Activated CD4-positive, alpha-beta T cell treated with anti-CD3 and anti-CD28 coated beads, Interleukin-2, amount 50 U/mL, for 16 hours (primary cell): ENCODE data around the gene CTSD.

ENCODE experiments used
- DNase-seq: peaks from one replicate; pipeline ENCODE4 v3.0.0-alpha.2; 2020

Gene CTSD

GRCh38 chr11:1768141-1768469, 4.4 kb upstream of the CTSD start:
- DNase-seq = no peak

GRCh38 chr11:1767399-1768140, 3.8 kb upstream of the CTSD start:
- no peak for DNase-seq

- no peak for DNase-seq
Measured at GRCh38 chr11:1766719-1767398, 3.1 kb upstream of the CTSD start.

GRCh38 chr11:1765871-1766718, 2.4 kb upstream of the CTSD start:
- DNase-seq = no peak

- DNase-seq = no peak
Measured at GRCh38 chr11:1763336-1763795, 361 bp downstream of the CTSD start.

GRCh38 chr11:1762537-1763302, 1.0 kb downstream of the CTSD start:
- no peak for DNase-seq

- no peak for DNase-seq
Measured at GRCh38 chr11:1761857-1762536, 1.7 kb downstream of the CTSD start.

GRCh38 chr11:1761110-1761856, 2.4 kb downstream of the CTSD start:
- DNase-seq = no peak

GRCh38 chr11:1760351-1761109, 3.2 kb downstream of the CTSD start:
- no peak for DNase-seq

- no peak for DNase-seq
Measured at GRCh38 chr11:1759851-1760220, 3.9 kb downstream of the CTSD start.

GRCh38 chr11:1759151-1759850, 4.4 kb downstream of the CTSD start:
- DNase-seq = no peak

- no peak for DNase-seq
Measured at GRCh38 chr11:1758611-1759150, 5.0 kb downstream of the CTSD start.

GRCh38 chr11:1757861-1758610, 5.7 kb downstream of the CTSD start:
- peak; percentile 73 for DNase-seq

- DNase-seq = no peak
Measured at GRCh38 chr11:1756791-1757771, 6.6 kb downstream of the CTSD start.

- no peak for DNase-seq
Measured at GRCh38 chr11:1755692-1756561, 7.8 kb downstream of the CTSD start.

GRCh38 chr11:1755344-1755691, 8.4 kb downstream of the CTSD start:
- DNase-seq = no peak
